ENCODE measurements around the gene RNF150.

DNA sequence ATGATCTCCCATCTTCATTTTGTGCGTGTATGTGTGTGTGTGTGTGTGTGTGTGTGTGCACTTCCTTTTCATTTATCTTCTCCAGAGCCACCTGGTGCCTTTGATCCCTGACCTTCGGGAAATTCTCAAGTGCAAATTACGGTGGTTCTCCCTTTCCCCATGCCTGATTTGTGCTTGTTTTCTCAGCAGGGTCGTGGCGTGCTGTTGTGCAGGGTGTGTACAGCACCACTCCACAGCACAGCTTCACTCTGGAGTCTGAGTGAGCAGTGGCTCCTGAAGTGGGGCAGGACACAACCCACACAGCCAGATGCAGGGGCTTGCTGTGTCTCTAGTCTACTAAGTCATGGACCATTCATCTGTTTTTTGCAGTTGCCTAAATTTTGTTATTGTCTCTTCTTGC, 262.8 kb downstream of the RNF150 start:
- TF ChIP-seq, protein P1, sequence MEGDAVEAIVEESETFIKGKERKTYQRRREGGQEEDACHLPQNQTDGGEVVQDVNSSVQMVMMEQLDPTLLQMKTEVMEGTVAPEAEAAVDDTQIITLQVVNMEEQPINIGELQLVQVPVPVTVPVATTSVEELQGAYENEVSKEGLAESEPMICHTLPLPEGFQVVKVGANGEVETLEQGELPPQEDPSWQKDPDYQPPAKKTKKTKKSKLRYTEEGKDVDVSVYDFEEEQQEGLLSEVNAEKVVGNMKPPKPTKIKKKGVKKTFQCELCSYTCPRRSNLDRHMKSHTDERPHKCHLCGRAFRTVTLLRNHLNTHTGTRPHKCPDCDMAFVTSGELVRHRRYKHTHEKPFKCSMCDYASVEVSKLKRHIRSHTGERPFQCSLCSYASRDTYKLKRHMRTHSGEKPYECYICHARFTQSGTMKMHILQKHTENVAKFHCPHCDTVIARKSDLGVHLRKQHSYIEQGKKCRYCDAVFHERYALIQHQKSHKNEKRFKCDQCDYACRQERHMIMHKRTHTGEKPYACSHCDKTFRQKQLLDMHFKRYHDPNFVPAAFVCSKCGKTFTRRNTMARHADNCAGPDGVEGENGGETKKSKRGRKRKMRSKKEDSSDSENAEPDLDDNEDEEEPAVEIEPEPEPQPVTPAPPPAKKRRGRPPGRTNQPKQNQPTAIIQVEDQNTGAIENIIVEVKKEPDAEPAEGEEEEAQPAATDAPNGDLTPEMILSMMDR (IDR thresholded peaks at IDR 0.05), result no peak
- TF ChIP-seq POLR2A (IDR thresholded peaks at IDR 0.05), result no peak

Measured in thyroid gland (tissue), 4 donors.